H1 (cell line): ENCODE results near the gene NDFIP2. TPM values are rescaled to one million over a fixed set of nuclear protein-coding genes. Genes with fewer than 3 reads are reported as not detected.

Source experiments
- CTCF ChIA-PET: fragments of 300-600 bp; sonication (Branson Sonifier 250); formaldehyde crosslinking; loops from one replicate; lab custom pipeline; 2021; ENCODE audit not compliant: partially characterized antibody; lab: Charles Lee
- POLR2A ChIA-PET: fragments of 300-600 bp; sonication (Branson Sonifier 250); formaldehyde crosslinking; loops from one replicate; lab custom pipeline; 2021; ENCODE audit warnings: inconsistent platforms; ENCODE audit not compliant: partially characterized antibody; lab: Charles Lee
- DNase-seq, 2 experiments: peaks; one replicate each; pipeline versions ENCODE4 v3.0.0 to v3.0.0-alpha.2; 2010 to 2022; ENCODE audit warnings: low spot score in 2 of 2, low read depth in 1 of 2, mixed read lengths in 1 of 2
- FAIRE-seq: peaks from 2 replicates; lab custom pipeline; 2011; peaks lifted over from hg19 to GRCh38; lab: Jason Lieb, UNC
- H2AFZ ChIP-seq: 2 replicates; pipeline ENCODE4 v1.8.1; 2012; ENCODE audit warnings: low read length, inconsistent platforms
- H2AK5ac ChIP-seq: 2 replicates; pipeline ENCODE4 v1.6.1; 2013; ENCODE audit warnings: low read depth, low read length
- H2BK120ac ChIP-seq: replicated peaks from 2 replicates; pipeline ENCODE3; 2013; ENCODE audit warnings: low read depth, low read length, inconsistent platforms
- H2BK12ac ChIP-seq: 2 replicates; pipeline ENCODE4 v1.6.1; 2013; ENCODE audit warnings: low read depth, low read length
- H2BK15ac ChIP-seq: 2 replicates; pipeline ENCODE4 v1.6.1; 2013; ENCODE audit warnings: low read length
- H2BK20ac ChIP-seq: 2 replicates; pipeline ENCODE4 v1.6.1; 2013; ENCODE audit warnings: low read length
- H2BK5ac ChIP-seq: 2 replicates; pipeline ENCODE4 v1.6.1; 2013; ENCODE audit warnings: low read depth, low read length
- H3K14ac ChIP-seq: 2 replicates; pipeline ENCODE4 v1.6.1; 2013; ENCODE audit warnings: inconsistent platforms; ENCODE audit not compliant: insufficient read length
- H3K18ac ChIP-seq: 2 replicates; pipeline ENCODE4 v1.6.1; 2013; ENCODE audit warnings: low read length; ENCODE audit errors: extremely low read depth
- H3K23ac ChIP-seq: 2 replicates; pipeline ENCODE4 v1.6.1; 2013; ENCODE audit warnings: inconsistent platforms; ENCODE audit not compliant: insufficient read length
- H3K23me2 ChIP-seq: 2 replicates; pipeline ENCODE4 v1.6.1; 2013; ENCODE audit warnings: low read depth, low read length
- H3K27ac ChIP-seq: 2 replicates; pipeline ENCODE4 v1.6.1; 2011; ENCODE audit warnings: low read depth, low read length, inconsistent platforms
- H3K27me3 ChIP-seq, 4 experiments: replicated peaks in 1 of 4; 1 replicate in 1 of 4; 2 replicates in 3 of 4; pipeline versions ENCODE4 v1.6.1 to v1.8.1; 2011 to 2013; ENCODE audit warnings: low read length in 3 of 4, mild to moderate bottlenecking in 3 of 4, inconsistent platforms in 2 of 4, mixed read lengths in 2 of 4, moderate library complexity in 1 of 4; ENCODE audit not compliant: control insufficient read depth in 3 of 4, insufficient read depth in 3 of 4; ENCODE audit errors: extremely low read depth in 1 of 4
- H3K36me3 ChIP-seq, 4 experiments: 2 replicates each; pipeline versions ENCODE4 v1.6.1 to v1.8.1; 2011 to 2013; ENCODE audit warnings: mild to moderate bottlenecking in 4 of 4, low read length in 3 of 4, moderate library complexity in 2 of 4, control low read depth in 1 of 4, inconsistent platforms in 1 of 4; ENCODE audit not compliant: insufficient read depth in 4 of 4, control insufficient read depth in 2 of 4
- H3K4ac ChIP-seq: replicated peaks from 2 replicates; pipeline ENCODE3; 2013; ENCODE audit warnings: low read length, low read depth, mixed read lengths, inconsistent platforms; ENCODE audit not compliant: insufficient read length
- H3K4me1 ChIP-seq, 4 experiments: replicated peaks in 1 of 4; 1 replicate in 1 of 4; 2 replicates in 3 of 4; pipeline versions ENCODE4 v1.6.1 to v1.8.1; 2011 to 2013; ENCODE audit warnings: low read length in 3 of 4, inconsistent platforms in 2 of 4, mixed read lengths in 1 of 4; ENCODE audit not compliant: insufficient read depth in 4 of 4, control insufficient read depth in 3 of 4
- H3K4me2 ChIP-seq, 2 experiments: 2 replicates each; pipeline versions ENCODE4 v1.6.1 to v1.8.1; 2011 to 2013; ENCODE audit warnings: low read depth in 2 of 2, low read length in 2 of 2, control low read depth in 1 of 2, inconsistent platforms in 1 of 2, mild to moderate bottlenecking in 1 of 2; ENCODE audit not compliant: insufficient read depth in 1 of 2
- H3K4me3 ChIP-seq, 4 experiments: fragments of 200-600, 300-600 bp in 1 of 4; sonication (generic), shearing (Covaris generic), sonication (Bioruptor Twin) in 1 of 4; 2 replicates each; pipeline versions ENCODE4 v1.5.1 to v1.8.1; 2011 to 2016; ENCODE audit warnings: low read length in 4 of 4, low read depth in 3 of 4, control low read depth in 2 of 4, inconsistent platforms in 2 of 4, mild to moderate bottlenecking in 2 of 4, mixed read lengths in 1 of 4, moderate library complexity in 1 of 4; ENCODE audit not compliant: insufficient read depth in 2 of 4; ENCODE audit errors: extremely low read depth in 1 of 4
- H3K56ac ChIP-seq: replicated peaks from 2 replicates; pipeline ENCODE3; 2013; ENCODE audit warnings: low read depth, mild to moderate bottlenecking, mixed read lengths, low read length, inconsistent platforms; ENCODE audit not compliant: insufficient read length
- H3K79me1 ChIP-seq: 2 replicates; pipeline ENCODE4 v1.6.1; 2013; ENCODE audit warnings: low read depth, low read length, control low read depth
- H3K79me2 ChIP-seq, 2 experiments: 2 replicates each; pipeline versions ENCODE4 v1.6.1 to v1.8.1; 2012 to 2013; ENCODE audit warnings: low read length in 2 of 2, mild to moderate bottlenecking in 2 of 2, inconsistent platforms in 1 of 2; ENCODE audit not compliant: insufficient read depth in 2 of 2, control insufficient read depth in 1 of 2
- H3K9ac ChIP-seq, 4 experiments: replicated peaks in 1 of 4; 1 replicate in 1 of 4; 2 replicates in 3 of 4; pipeline versions ENCODE4 v1.6.1 to v1.8.1; 2011 to 2013; ENCODE audit warnings: low read depth in 3 of 4, low read length in 3 of 4, control low read depth in 2 of 4, mild to moderate bottlenecking in 2 of 4, moderate library complexity in 2 of 4, inconsistent platforms in 1 of 4; ENCODE audit errors: extremely low read depth in 1 of 4
- H3K9me3 ChIP-seq, 2 experiments: 2 replicates each; pipeline versions ENCODE4 v1.6.1 to v1.8.1; 2012 to 2013; ENCODE audit warnings: mild to moderate bottlenecking in 2 of 2, moderate library complexity in 2 of 2, control low read depth in 1 of 2, inconsistent platforms in 1 of 2, low read depth in 1 of 2, low read length in 1 of 2, mixed read lengths in 1 of 2; ENCODE audit not compliant: insufficient read depth in 2 of 2
- H4K20me1 ChIP-seq, 2 experiments: replicated peaks in 1 of 2; 2 replicates each; pipeline versions ENCODE3 to v1.8.1; 2011 to 2013; ENCODE audit warnings: inconsistent platforms in 2 of 2, low read length in 2 of 2, mild to moderate bottlenecking in 1 of 2; ENCODE audit not compliant: insufficient read depth in 2 of 2, control insufficient read depth in 1 of 2
- H4K5ac ChIP-seq: 2 replicates; pipeline ENCODE4 v1.6.1; 2013; ENCODE audit warnings: low read length, low read depth, mixed read lengths, inconsistent platforms; ENCODE audit not compliant: insufficient read length
- H4K8ac ChIP-seq: 2 replicates; pipeline ENCODE4 v1.8.0; 2013; ENCODE audit warnings: mild to moderate bottlenecking, moderate library complexity, low read length, inconsistent platforms; ENCODE audit not compliant: insufficient read depth; ENCODE audit errors: extremely low read depth
- H4K91ac ChIP-seq: replicated peaks from 2 replicates; pipeline ENCODE3; 2013; ENCODE audit warnings: low read length, mixed read lengths, inconsistent platforms; ENCODE audit not compliant: insufficient read length
- BRCA1 ChIP-seq: IDR thresholded peaks from 2 replicates; pipeline ENCODE4 v1.6.1; 2012; ENCODE audit warnings: low read depth, low read length, improper control_type of control experiment
- CTBP2 ChIP-seq: IDR thresholded peaks from 2 replicates; pipeline ENCODE4 v1.7.0; 2011; ENCODE audit warnings: borderline replicate concordance, mild to moderate bottlenecking, moderate library complexity, mixed read lengths, low read length; ENCODE audit not compliant: insufficient read depth, insufficient read length
- EP300 ChIP-seq, 2 experiments: IDR thresholded peaks; 1 replicate in 1 of 2; 2 replicates in 1 of 2; pipeline ENCODE4 v1.6.1; 2011 to 2012; ENCODE audit warnings: low read depth in 2 of 2, low read length in 2 of 2, mild to moderate bottlenecking in 2 of 2, borderline replicate concordance in 1 of 2, inconsistent platforms in 1 of 2, moderate library complexity in 1 of 2
- POLR2AphosphoS5 ChIP-seq: IDR thresholded peaks from 2 replicates; pipeline ENCODE4 v1.6.1; 2011; ENCODE audit warnings: low read depth, low read length
- RBBP5 ChIP-seq: IDR thresholded peaks from 2 replicates; pipeline ENCODE4 v1.7.1; 2012; ENCODE audit warnings: low read depth, mild to moderate bottlenecking, inconsistent platforms, low read length, moderate library complexity, borderline replicate concordance
- RFX5 ChIP-seq: IDR thresholded peaks from 2 replicates; pipeline ENCODE4 v1.6.1; 2011; ENCODE audit warnings: low read depth, low read length, improper control_type of control experiment, borderline replicate concordance
- SAP30 ChIP-seq: fragments of 300-600 bp; sonication (generic); IDR thresholded peaks from 2 replicates; pipeline ENCODE4 v1.7.1; 2012; ENCODE audit warnings: low read length, moderate library complexity, mild to moderate bottlenecking, inconsistent platforms; ENCODE audit not compliant: insufficient read depth, insufficient replicate concordance
- TAF7 ChIP-seq: optimal IDR thresholded peaks from 2 replicates; pipeline ENCODE3; 2011; ENCODE audit warnings: low read depth, mild to moderate bottlenecking, inconsistent platforms, low read length, moderate library complexity, borderline replicate concordance
- USF2 ChIP-seq: IDR thresholded peaks from 2 replicates; pipeline ENCODE4 v1.6.1; 2011; ENCODE audit warnings: low read length, improper control_type of control experiment
- ZNF274 ChIP-seq: IDR thresholded peaks from 2 replicates; pipeline ENCODE4 v1.7.0; 2012; ENCODE audit warnings: low read length, borderline replicate concordance; ENCODE audit errors: extremely low read depth
- WGBS, 2 experiments: shearing (Covaris generic) in 1 of 2; methylation state at CpG; one replicate each; pipeline versions ENCODE4 v1.1.6 to v1.1.7; 2013 to 2015; ENCODE audit warnings: low lambda C conversion rate in 2 of 2, mixed read lengths in 2 of 2, inconsistent platforms in 1 of 2, low coverage in 1 of 2, missing lambda C conversion rate in 1 of 2; ENCODE audit not compliant: insufficient replicate concordance in 2 of 2, insufficient coverage in 1 of 2, insufficient read length in 1 of 2; ENCODE audit errors: extremely low coverage in 1 of 2, missing lambda C conversion rate in 1 of 2; 5-methylcytosine and 5-hydroxymethylcytosine counted together
- polyA plus RNA-seq, 7 experiments: library from polyadenylated mRNA; depleted of rRNA in 3 of 7; stranded (reverse) in 5 of 7; unstranded in 2 of 7; fragments of >200 nt in 5 of 7; fragments of 200-250 nt in 2 of 7; gene quantifications; 1 replicate in 5 of 7; 2 replicates in 1 of 7; 4 replicates in 1 of 7; pipeline versions ENCODE4 v1.2.1 to v1.2.3, GENCODE V29; 2011 to 2013; ENCODE audit warnings: missing spikeins in 2 of 7, mixed read lengths in 2 of 7
- total RNA-seq: library from RNA; stranded (reverse); fragmentation: NEBNext Ultra II Directional; extraction: Animal tissue kit (Norgen Biotek cat#: 25700); gene quantifications from 2 replicates; pipeline ENCODE4 v1.2.1, GENCODE V29; 2021

Gene NDFIP2
- total and polyA plus RNA-seq, 2 of the 8 experiments (the other 6 are each of a cell fraction or from before 2014, with no cell fraction given): 11.1 to 32.9 TPM

- Histone ChIP-seq H2AFZ (no peak overlapping the region), H3K14ac (no peak overlapping the region), H3K4me1 (no peaks in the 10 kb centered on the region), H3K79me2 (no peaks in the 10 kb centered on the region), H3K79me1 (no peaks in the 10 kb centered on the region), H2BK5ac (no peak overlapping the region), H3K18ac (no peak overlapping the region), H4K20me1 (no peaks in the 10 kb centered on the region), H2BK15ac (no peak overlapping the region), H3K23ac (no peak overlapping the region), H3K4me2 (no peak overlapping the region), H3K4me3 (no peak overlapping the region), H2BK20ac (no peak overlapping the region), H3K36me3 (no peaks in the 10 kb centered on the region), H4K5ac (no peak overlapping the region), H3K56ac (no peak overlapping the region), H2BK120ac (no peak overlapping the region), H2AK5ac (no peak overlapping the region), H3K9ac (no peak overlapping the region), H4K91ac (no peak overlapping the region), H3K27ac (no peak overlapping the region), H3K9me3 (0 out of 4 replicates have a peak, but pooled peaks cover 0 to 6% of the 10 kb centered on the region in 2 experiments), H4K8ac (no peak overlapping the region), H3K27me3 (no peaks in the 10 kb centered on the region), H3K4ac (no peak overlapping the region), H3K23me2 (no peaks in the 10 kb centered on the region), H2BK12ac (no peak overlapping the region)
- no peak for DNase-seq
- FAIRE-seq: no peak
- ChIA-PET CTCF (no interaction called here), POLR2A (no interaction called here)
- 88% methylated on average over 1 of the region's 1 CpG; no CpG with 5 or more reads in 1 of the 2 experiments for WGBS, 2 experiments
- no peak for TF ChIP-seq CTBP2
- no peak for TF ChIP-seq USF2
- no peak for TF ChIP-seq POLR2AphosphoS5
- no peak for TF ChIP-seq TAF7
- no peak for TF ChIP-seq RBBP5
- TF ChIP-seq RFX5: no peak
- TF ChIP-seq SAP30: no peak
- no peak for TF ChIP-seq ZNF274
- TF ChIP-seq EP300 (IDR thresholded peaks at IDR 0.05; ENCODE audit: borderline replicate concordance in 1 of 2, low read depth in 2 of 2, low read length in 2 of 2): no peak
- TF ChIP-seq BRCA1: no peak
Observed at GRCh38 chr13:79585033-79585432, 104.1 kb downstream of the NDFIP2 start.
